ENCODE data around the gene PLEKHA7.

The PLEKHA7 gene

DNA sequence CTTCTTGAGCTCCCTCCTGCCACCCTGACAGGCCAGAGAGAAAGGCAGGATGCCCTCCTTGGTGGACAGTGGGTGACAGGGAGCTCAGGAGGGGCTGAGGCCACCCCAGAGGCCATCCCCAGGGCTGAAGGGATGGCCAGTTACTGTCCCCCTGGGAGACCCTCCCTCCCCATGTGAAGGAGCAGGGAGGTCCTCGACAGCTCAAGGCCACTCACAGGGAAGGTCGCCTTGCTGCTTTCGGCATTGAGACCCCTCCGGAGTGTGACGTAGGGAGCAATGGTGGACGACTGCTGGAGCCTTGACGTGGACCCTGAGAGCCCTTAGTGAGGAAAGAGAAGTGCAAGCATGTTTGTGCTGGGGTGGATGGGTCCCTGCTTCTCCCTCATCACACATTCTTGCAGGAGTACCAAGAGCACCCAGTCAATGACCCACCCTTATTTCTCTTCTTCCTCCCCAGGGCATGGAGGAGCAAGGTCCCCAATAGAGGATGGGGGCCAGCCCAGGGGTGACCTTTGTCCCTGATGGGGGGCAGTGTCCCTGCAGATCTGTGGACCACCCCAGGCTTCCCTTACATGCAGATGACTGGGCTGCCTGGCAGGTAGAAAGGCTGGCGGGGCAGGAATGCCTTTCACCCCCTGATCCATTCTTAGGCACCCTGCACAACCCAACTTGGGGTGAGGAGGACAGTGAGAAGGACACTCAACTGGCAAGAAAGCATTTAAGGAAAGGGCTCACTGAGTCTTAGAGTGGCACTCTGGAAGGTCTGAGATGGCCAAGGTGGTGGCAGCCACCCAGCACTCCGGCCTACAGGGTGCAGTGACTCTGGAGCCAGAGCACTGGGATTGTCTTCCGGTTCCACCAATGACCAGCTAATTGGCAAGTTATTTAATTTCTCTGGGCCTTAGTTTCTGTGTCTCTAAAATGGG, 224.4 kb downstream of the PLEKHA7 start:
- no peak for DNase-seq (ENCODE audit: low spot score)

DNA sequence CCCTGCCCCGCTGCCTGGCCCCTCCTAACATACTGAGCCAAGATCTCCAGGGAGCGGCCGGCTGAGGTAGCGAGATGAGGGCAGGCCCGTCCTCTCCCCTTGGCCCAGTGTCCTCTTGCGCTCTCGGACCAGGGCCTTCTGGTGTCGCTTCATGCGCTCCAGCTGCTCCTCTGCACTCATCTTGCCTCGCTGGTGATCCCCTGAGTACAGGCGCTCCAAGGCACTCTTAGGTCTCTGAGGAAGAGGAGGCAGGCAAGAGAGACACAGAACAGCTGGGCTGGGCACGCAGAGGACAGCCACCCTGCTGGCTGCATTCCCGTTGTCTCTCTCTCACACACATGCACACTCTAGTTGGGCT, 225.2 kb downstream of the PLEKHA7 start:
- no peak for DNase-seq (ENCODE audit: low spot score)

DNA sequence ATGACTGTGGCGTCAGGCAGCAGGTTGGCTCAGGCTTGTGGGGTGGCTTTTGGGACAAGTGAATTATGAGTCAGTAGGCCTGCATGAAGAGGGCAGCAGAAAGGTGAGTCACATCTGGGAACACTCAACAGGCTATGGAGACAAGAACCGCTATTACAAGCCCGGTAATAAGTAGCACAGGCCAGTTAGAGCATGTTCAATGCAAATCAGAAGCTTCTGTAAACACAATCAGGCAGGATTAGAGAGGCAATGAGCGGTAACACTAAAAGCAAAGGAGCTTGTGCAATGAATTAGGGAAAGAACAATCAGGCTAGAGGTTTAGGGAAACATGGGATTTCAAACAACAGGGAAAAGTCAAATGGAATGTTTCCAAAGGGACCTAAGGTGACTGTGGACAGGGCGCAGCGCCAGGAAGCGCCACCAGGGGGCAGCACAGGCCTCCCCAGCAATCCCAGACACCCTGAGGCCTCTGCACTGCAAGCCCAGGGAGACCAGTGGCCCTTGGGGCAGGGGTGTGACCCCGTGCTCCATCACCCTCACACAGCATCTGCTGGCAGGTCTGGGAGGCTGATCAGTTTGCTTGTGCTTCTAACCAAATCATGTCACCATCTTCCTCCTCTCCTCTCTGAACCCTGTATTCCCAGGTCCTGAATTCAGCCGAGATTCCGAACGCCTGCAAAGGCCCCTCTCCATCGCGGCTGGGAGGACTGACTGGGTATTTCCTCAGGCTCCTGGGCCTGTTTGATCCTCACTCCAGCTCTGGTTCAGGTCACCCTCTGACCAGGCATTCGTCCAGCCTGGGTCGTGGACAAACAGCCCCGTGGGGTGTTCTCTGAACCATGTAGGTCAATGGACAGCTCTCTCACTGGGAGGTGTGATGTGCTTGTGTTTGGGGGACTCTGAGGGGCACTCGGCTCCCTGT, 225.8 kb downstream of the PLEKHA7 start:
- peak; percentile 56 for DNase-seq (ENCODE audit: low spot score)

DNA sequence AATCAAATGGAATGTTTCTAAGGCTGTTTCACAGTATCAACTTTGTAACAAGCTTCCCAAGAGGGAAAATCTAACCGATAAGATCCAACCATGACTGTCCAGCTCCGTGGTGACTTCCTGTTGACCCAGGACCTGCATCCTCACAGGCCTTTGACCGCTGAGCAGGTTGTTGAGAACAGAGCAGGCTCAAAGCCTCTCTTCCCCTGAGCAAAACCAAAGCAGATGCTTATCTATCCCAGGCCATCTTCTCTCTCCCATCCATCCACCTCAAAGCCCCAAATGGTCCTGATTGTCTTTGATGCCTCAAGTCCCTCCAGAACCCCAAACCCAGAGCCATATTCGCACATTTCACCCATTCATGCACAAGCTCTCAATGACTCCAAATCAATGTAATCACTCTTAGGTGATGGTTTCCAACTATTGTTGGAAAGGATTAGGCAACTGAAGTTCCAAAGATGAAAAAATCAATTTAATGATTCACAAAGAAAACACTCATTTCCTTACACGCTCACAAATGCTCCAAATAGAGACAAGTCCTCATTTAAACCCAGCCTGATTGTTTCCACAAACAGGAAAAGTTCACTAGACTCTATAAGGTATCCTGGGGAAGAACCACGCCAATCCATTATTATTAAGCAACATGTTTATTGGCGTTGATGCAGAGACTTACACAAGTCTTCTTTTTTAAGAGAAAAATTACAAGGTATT, 227.0 kb downstream of the PLEKHA7 start:
- DNase-seq (ENCODE audit: low spot score): no peak

DNA sequence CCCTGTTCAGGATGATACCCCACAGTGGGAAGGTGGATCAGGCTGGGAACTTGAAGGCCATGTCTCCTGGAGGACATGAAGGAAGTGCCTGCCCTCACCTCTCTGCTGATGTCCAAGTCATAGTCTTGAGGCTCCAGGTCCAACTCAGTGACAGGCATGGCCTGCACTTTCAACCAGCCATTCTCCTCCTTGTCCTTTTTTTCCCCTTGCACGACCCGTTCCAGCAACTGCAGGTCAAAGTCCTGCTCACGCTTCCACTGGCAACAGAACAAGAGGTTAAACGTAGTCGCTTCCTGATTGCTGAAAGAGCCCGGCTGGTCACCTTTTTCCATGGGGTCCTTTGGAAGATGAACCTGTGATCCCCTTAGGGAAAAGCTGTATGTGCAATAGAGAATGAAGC, 228.1 kb downstream of the PLEKHA7 start:
- DNase-seq (ENCODE audit: low spot score): peak; percentile 37

DNA sequence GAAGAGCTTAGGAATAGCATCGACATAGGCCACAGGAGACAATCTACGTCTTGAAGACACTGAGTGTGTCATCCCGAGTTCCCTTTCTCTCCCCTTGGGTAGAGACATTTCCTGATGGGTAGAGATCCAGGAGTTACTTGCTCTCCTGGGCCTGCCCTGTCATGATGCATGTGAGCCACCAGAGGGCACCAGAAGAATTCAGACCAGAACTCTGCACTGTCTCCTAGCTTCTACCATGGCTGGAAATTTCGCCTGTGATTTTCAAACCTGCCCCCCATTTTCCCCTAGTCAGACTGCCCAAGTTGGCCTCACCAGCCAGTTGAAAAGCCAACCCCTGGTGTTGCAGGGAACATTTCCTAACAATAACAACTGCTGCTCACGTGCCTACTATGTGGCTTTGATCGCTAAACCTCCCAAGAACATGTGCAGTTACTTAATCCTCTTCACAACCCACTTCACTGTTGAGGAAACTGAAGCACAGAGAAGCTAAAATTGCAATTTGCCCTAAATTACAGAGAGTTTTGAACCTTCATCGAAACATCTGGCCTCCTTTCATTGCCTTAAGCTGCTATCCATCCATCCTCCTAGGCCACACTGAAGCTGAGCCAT, 228.6 kb downstream of the PLEKHA7 start:
- DNase-seq (ENCODE audit: low spot score): peak; percentile 79

DNA sequence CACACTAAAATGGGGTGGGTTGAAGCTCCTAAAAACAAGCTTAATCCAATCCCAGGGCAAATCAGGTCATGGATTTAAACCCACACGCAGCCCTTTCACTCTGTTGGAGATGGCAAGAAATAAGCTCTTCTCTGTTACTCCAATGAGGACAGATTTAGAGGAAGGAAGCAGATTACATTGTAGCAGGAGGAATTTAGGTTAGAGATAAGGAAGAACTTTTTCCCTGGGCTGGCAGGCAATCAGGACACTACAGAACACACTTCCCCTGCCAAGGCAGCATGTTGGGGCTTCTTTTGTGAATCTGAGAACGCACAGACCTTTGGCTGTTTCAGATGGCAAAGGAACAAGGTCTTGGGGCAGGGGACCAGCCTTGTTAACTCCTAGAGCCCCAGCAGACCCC, 229.5 kb downstream of the PLEKHA7 start:
- no peak for DNase-seq (ENCODE audit: low spot score)

DNA sequence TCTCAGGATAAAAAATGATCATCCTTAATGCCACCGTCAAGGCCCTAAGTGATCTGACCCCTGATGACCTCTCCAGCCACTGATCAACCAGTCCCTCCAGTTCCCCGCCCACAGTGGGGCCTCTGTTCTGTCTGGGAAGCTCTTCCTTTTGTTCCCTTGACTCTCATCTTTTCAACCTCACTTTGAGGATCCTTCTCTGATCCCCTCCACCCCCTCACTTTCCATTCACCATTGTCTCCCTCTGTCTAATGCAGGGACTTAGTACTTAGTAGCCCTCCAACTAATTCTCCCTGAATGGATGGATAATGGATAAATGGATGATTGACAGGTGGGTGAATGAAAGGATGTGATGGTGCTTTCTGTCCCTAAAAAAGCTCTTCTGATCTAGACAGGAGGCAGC, 230.1 kb downstream of the PLEKHA7 start:
- DNase-seq (ENCODE audit: low spot score): no peak

DNA sequence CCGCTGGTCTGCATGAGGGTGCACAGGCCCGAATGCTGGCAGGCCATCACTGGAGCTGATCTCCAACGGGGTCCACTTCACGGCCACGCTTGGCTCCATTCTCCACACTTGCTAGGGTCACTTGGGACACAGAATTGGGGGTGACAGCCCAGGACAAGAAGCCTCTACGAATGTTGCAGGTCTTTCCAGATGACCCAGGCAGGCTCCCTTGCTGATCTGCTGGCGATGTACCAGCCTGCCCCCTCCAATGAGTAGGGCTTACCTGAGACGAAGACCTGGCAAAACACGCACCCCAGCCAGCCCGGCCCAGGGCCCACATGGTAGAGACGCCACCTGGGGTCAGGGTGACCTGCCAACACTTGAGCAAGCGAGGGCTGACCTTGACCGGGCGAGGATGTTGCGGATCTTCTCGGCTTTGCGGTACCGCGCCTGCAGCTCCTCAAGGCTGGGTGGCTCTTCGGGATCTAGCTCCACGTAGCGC, 230.9 kb downstream of the PLEKHA7 start:
- DNase-seq (ENCODE audit: low spot score): no peak

DNA sequence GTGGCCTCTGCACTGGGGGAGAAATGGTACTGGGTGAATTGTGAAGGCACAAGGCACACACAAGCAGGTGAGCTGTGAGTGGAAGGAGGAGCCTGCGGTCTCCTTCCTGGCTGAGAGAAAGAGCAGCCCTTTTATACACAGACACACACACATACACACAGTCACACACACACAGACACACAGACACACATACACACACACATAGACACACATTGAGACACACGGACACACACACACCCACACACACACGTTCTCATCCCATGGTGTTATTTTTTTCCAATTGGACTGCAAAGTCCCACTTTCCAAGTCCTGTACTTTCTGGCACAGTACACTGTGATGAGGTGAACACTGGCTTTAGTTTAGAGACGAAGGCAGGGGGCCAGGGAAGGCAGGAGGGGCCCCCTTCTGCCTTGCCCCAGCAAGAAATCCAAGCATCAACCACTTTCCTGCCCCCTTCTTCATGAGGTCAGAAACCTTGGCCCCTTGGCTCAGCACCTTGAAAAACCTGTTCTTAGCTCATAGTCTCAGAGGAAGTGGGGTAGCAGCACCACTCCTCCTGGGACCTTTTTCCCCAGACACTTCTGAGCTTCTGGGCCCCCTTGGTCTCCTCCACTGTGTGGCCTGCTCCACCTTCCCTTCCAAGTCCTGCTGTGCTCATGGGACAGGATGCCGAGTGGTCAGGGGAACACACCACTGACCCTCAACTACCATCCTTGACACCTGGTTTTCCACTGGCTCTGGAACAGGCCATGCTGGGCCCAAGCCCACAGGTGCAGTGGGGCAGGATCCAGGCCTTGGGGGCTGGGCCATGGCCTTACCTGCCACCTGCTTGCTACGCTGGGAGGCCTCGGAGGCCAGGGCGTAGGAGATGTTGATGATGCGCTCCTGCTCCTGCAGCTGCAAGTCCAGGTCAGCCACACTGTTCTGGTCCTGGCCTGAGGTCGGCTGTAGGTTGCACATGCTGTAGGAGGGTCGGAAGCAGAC, 232.0 kb downstream of the PLEKHA7 start:
- no peak for DNase-seq (ENCODE audit: low spot score)

DNA sequence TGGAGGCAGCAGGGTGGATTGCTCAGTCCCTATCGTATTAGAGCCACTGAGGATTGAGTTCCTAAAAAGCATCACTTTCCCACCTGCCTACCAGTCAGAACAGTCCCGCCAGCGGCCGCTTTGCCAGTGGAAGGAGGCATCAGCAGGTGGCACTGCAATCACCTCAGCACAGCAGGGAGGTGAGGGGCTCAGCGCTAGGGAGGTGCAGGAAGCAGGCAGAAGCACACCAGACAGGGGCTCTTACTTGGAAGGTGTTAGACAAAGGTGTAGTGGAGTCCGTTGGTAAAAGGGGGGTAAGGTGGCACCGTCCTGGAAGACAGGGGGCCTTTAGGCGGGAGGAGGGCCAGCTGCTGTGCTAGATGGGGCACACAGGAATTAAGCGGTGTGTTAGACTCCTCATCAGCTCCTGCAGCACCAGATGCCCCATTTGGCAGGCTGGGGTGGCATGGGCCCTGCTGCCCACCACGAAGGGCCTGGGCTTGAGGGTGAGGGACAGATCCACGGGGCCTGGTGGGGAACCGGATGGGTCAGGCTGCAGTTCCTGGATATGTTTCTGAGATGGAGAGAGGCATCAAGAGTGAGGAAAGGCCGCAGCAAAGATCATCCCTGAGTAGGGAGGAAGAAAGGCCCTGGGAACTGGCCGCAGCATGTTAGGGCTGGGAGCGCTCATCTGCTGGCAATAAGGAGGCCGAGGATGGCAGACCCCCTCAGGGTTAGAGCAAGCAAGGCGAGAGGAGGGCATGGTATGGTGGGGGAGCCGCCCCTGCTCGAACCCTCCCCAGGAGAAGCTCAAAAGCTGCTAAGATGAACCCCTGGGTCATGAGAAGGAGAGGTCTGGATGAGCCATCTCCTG, 233.3 kb downstream of the PLEKHA7 start:
- DNase-seq (ENCODE audit: low spot score): no peak

DNA sequence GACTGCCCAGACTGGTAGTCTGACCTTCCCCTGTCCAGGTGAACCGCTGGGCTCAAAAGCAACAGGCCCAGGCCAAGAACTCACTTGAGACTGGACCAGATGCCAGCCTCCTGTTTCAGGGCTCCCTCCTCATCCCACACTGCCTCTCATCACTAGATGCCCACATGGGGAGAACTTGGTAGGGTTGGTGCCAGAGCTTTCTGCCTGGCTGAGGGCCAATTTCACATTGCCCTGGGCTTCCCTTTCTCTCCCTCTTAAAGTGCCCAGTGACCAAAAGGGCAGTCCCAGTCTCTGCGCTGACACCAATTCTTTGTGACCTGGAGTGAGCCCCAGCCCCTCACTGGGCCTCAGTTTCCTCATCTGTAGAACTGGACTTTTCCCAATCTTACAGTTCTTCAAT, 234.1 kb downstream of the PLEKHA7 start:
- DNase-seq (ENCODE audit: low spot score): no peak

DNA sequence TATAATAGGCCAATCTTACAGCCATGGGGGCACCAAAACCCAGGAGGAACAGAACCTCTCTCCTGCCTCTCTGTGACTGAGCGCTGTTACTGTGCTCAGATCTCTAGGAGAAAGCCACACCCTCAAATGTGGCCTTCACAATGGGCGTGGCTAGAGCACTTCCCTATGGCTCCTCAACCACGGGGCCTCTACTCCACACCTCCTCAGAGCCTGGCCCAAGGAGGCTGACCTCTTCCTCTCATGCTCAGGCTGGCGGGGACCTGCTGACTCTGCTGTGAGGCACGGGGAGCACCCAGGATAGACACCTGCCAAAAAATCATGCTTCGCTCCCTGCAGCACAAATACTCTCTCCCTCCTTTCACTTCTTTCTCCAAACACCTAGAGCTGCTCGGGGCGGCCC, 234.8 kb downstream of the PLEKHA7 start:
- no peak for DNase-seq (ENCODE audit: low spot score)

DNA sequence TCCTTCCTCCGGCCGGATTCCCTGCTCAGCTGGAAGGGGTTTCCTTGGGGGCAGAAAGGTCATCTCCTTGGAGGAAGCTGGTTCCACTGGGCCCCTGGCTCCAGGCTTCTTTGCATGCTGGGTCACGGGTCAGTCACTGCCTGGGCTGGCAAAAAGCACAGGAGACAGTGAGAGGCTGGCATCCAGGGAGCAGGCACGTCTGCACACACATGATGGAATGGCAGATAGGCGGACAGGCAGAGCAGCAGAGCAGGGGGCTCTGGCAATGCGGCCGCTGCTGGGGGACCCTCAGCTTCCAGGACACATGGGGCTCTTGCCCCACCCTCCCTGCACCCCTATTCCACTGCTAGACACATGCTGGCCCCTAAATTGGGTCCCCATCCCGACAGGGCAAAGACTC, 235.3 kb downstream of the PLEKHA7 start:
- DNase-seq (ENCODE audit: low spot score): no peak

DNA sequence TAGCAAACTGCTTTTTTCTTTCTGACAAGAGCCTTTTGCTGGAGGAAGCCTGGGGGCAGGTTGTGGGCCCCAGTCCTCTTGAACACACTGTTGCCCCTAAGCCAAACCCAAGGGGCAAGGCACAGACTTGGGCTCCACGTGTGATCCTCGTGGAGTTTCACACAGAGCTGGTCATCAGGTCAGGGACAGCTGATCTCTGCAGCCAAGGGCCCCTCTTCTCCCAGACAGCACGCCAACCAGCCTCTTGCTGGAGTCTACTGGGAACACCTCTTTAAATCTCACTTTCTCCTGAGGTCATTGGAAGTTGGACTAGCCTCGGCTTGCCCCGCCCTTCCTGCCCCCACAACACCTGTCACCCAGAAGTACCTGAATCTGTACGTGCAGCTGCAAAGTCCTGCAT, 235.9 kb downstream of the PLEKHA7 start:
- no peak for DNase-seq (ENCODE audit: low spot score)

DNA sequence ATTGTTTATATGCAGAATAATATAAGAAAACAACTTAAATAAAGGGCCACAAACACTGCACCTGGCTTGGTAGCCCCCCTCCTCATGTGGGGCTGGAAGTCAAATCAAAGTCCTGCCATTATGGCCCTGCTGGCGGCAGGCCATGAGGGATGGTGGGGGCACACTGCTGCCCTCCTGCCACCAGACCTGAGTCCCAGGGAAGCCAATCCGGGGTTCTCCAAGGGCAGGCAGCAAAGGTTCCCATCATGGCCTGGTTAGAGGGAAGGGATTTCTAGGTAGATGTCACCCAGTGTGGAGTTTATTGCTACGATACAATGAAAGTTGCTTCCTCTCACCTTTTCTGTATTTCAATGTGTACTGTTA, 236.6 kb downstream of the PLEKHA7 start:
- DNase-seq (ENCODE audit: low spot score): no peak

DNA sequence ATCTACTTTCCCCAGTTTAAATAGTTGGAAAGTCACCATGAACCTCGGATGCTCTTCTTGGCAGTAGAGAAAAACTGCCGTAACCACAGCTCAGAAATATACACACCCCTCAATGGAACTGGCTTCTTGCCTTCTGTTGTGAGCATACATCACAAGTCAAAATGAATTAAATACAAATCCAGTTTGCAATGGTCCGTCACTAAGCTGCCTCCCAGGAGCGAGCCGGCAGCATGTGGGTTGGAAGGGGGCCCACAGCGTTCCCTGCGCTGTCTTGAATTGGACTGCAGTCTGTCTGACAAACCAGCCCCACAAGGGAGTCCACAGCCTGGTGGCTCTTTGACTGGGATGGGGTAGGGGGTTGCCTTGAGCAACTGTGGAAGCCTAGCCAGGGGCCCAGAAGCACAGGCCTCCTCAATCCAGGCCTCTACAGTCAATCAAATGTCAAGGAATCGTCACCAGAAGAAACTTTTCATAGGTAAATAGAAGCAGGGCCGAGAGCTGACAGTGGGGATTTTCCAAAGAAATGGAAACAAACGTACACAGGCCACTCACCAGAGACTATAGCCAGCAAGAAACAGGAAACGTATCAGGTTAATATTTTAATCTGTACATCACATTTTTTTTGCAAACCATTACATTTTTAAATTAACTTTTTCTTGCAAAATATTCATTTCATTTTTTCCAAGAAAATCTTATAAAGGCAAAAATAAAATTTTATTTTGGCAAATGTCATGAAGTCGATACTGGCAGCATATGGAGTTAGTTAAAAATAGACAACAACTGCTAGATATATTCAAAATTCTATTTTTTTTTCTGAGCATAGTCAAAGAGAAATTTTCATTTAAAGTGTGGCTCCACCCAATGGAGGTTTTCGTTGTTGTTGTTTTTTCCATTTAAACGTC, 237.3 kb downstream of the PLEKHA7 start:
- DNase-seq (ENCODE audit: low spot score): no peak

DNA sequence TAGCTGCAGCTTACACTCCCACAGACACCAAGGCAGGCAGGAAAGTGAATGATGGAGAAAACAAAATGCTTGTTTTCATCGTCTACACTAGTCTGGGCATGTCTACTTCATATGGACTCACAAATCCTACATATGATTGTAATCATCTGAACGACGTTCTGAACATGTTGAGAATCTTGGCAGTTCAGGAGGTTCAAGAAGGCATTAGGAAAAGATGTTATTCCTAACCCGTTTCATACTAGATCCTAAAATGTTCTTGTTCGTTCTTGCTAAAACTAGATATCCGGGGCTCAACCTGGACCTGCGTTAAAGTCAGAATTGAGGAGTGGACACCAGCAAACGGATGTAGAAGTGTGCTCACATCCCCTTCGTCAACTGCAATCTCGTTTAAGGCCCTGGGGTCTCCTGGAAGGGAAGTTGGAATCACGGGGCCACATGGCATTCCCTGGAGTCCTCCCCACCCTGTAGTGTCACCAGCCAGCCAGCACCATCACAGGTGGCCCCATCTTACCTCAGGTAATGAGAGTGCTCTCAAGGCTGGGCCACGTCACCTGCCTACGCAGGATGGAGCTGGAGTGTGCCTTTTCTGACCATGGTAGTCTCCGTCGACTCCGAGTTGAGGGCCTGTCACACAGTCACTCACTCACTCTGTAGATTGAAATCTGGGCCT, 238.5 kb downstream of the PLEKHA7 start:
- no peak for DNase-seq (ENCODE audit: low spot score)

Measured in HuH-7.5 (cell line).